Measurements from ENCODE around the gene NCBP2. TPM values are rescaled to one million over a fixed set of nuclear protein-coding genes. Genes with fewer than 3 reads are reported as not detected.
"Not testable (repeated sequence)": the region's sequence is repeated elsewhere in the genome, so short reads cannot be mapped to it uniquely, and the experiment has no call there.

NCBP2 gene
- total RNA-seq, 3 donors from 2014 or later: 48.0 to 57.3 (median 55.0) TPM

- no peaks in the 10 kb centered on the region for H3K9me3 ChIP-seq
- ATAC-seq (no peak), DNase-seq (no peak)
- H3K4me1 ChIP-seq (ENCODE audit: low read depth): peaks cover 8% of the 10 kb centered on the region
- intact Hi-C loops (cut with DNase I, micrococcal nuclease): no loop called here
- no peaks in the 10 kb centered on the region for H3K36me3 ChIP-seq (ENCODE audit: low read depth)
- H3K4me3 ChIP-seq: no peak overlapping the region
- TF ChIP-seq CTCF (IDR thresholded peaks at IDR 0.05): no peak
These were observed 5.0 kb upstream of the NCBP2 start for GRCh38 chr3:196947136-196947859.

DNA sequence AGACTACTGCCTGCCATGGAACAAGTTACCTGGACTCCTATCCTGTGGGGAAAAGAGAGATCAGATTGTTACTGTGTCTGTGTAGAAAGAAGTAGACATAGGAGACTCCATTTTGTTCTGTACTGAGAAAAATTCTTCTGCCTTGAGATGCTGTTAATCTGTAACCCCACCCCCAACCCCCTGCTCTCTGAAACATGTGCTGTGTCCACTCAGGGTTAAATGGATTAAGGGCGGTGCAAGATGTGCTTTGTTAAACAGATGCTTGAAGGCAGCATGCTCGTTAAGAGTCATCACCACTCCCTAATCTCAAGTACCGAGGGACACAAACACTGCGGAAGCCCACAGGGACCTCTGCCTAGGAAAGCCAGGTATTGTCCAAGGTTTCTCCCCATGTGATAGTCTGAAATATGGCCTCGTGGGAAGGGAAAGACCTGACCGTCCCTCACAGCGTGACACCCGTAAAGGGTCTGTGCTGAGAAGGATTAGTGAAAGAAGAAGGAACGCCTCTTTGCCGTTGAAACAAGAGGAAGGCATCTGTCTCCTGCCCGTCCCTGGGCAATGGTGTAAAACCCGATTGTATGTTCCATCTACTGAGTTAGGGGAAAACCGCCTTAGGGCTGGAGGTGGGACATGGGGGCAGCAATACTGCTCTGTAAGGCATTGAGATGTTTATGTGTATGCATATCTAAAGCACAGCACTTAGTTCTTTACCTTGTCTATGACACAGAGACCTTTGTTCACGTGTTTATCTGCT, 1.9 kb upstream of the NCBP2 start:
- DNase-seq; intact Hi-C loops (cut with DNase I, micrococcal nuclease); H3K4me3 ChIP-seq: not testable (repeated sequence)

GRCh38 chr3:196942915-196943277, 568 bp upstream of the NCBP2 start:
- ATAC-seq: peak; percentile 34
- H3K4me3 ChIP-seq: peak overlapping the region; percentile 99
- peaks cover 17% of the 10 kb centered on the region for H3K4me1 ChIP-seq (ENCODE audit: low read depth)
- TF ChIP-seq CTCF (IDR thresholded peaks at IDR 0.05): no peak
- peak; percentile 53 to 74 (median 68) for DNase-seq
- no peaks in the 10 kb centered on the region for H3K9me3 ChIP-seq
- peaks cover 5% of the 10 kb centered on the region for H3K36me3 ChIP-seq (ENCODE audit: low read depth)
- intact Hi-C loops (cut with DNase I, micrococcal nuclease): no loop called here

More for the DNA sequence above, 1.9 kb upstream of the NCBP2 start:
- ATAC-seq; H3K36me3 ChIP-seq (ENCODE audit: low read depth); H3K9me3 ChIP-seq: not testable (repeated sequence)
- H3K4me1 ChIP-seq (ENCODE audit: low read depth): peaks cover 17% of the 10 kb centered on the region

- peak in 1 of 3 donors; percentile 71 for DNase-seq
- intact Hi-C loops (cut with DNase I, micrococcal nuclease): no loop called here
These were observed 551 bp downstream of the NCBP2 start for GRCh38 chr3:196941729-196942225.

GRCh38 chr3:196938576-196938975, 3.8 kb downstream of the NCBP2 start:
- Histone ChIP-seq H3K4me1 (ENCODE audit: low read depth) (peaks cover 14% of the 10 kb centered on the region), H3K36me3 (ENCODE audit: low read depth) (peaks cover 5% of the 10 kb centered on the region), H3K4me3 (no peak overlapping the region), H3K9me3 (no peaks in the 10 kb centered on the region)
- ATAC-seq (no peak), DNase-seq (no peak)
- intact Hi-C loops (cut with DNase I, micrococcal nuclease): no loop called here
- no peak for TF ChIP-seq CTCF (IDR thresholded peaks at IDR 0.05)

More at GRCh38 chr3:196941729-196942225, 551 bp downstream of the NCBP2 start:
- H3K4me1 ChIP-seq (ENCODE audit: low read depth): peaks cover 17% of the 10 kb centered on the region
- peak overlapping the region; percentile 99 for H3K4me3 ChIP-seq
- peak; percentile 69 for ATAC-seq
- TF ChIP-seq CTCF (IDR thresholded peaks at IDR 0.05): no peak
- H3K36me3 ChIP-seq (ENCODE audit: low read depth): peaks cover 5% of the 10 kb centered on the region
- no peaks in the 10 kb centered on the region for H3K9me3 ChIP-seq

GRCh38 chr3:196938124-196938523, 4.2 kb downstream of the NCBP2 start:
- ATAC-seq: no peak
- Histone ChIP-seq H3K9me3 (no peaks in the 10 kb centered on the region), H3K4me1 (ENCODE audit: low read depth) (peaks cover 10% of the 10 kb centered on the region), H3K4me3 (no peak overlapping the region), H3K36me3 (ENCODE audit: low read depth) (peaks cover 5% of the 10 kb centered on the region)
- no peak for DNase-seq
- intact Hi-C loops (cut with DNase I, micrococcal nuclease): no loop called here
- TF ChIP-seq CTCF (IDR thresholded peaks at IDR 0.05): no peak
